ENCODE results near the gene EGFL7. TPM values are rescaled to one million over a fixed set of nuclear protein-coding genes. Genes with fewer than 3 reads are reported as not detected.

The EGFL7 gene
- total and polyA plus RNA-seq, 2 of the 13 experiments (the other 11 are each of a cell fraction or from before 2014, with no cell fraction given), result 0.20 to 5.1 TPM

DNA sequence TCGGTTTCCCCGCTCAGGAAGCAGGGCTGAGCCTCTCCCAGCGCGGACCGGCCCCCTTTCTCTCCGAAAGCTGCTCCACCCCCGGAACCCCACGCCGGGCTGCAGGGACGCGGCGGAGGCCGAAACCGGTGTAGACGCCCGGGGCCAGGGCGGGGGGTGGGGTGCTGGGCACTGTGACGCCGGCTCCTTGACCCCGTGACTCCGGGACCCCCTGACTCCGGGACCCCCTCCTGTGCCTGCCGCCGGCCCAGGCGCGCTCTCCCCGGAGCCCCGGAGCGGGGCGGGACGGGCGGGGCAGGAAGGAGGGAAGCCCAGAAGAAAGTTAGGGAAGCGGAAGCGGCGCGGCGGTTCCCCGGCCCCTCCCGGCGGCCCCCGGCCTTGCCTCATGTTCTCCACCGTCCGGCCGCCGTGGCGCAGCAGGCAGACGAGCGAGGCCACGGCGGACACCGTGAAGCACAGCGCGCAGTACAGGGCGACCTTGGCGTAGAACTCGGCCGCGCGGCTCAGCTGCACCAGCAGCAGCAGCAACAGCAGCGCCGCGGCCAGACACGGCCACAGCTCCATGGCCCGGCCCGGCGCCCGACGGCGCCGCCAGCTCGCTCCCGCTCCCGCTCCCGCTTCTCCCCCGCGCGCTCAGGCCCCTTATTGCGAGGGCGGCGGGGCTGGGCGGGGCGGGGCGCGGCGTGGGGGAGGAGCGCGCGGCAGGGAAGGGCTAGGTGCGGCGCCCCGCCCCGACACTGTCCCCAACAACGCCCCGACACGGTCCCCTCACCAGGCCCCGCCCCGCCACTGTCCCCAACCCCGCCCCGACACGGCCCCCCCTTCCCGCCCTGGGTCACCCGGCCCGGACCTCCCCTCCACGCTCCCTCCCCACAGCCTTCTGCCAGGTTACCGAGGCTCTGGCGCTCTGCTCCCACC lies 24.3 kb downstream of the EGFL7 start, which contains the start of gene AGPAT2 (continued):
- 0 out of 2 replicates have a peak, but pooled peaks have one; percentile 35 for TF ChIP-seq MXD3 (CRISPR knock-in tag; IDR thresholded peaks at IDR 0.05)
- TF ChIP-seq, protein P1, sequence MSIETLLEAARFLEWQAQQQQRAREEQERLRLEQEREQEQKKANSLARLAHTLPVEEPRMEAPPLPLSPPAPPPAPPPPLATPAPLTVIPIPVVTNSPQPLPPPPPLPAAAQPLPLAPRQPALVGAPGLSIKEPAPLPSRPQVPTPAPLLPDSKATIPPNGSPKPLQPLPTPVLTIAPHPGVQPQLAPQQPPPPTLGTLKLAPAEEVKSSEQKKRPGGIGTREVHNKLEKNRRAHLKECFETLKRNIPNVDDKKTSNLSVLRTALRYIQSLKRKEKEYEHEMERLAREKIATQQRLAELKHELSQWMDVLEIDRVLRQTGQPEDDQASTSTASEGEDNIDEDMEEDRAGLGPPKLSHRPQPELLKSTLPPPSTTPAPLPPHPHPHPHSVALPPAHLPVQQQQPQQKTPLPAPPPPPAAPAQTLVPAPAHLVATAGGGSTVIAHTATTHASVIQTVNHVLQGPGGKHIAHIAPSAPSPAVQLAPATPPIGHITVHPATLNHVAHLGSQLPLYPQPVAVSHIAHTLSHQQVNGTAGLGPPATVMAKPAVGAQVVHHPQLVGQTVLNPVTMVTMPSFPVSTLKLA (IDR thresholded peaks at IDR 0.05), result no peak
- peak; percentile 67 for TF ChIP-seq BCL6 (CRISPR knock-in tag; IDR thresholded peaks at IDR 0.05)
- 0 out of 2 replicates have a peak, but pooled peaks have one; percentile 57 for TF ChIP-seq ZSCAN29 (CRISPR knock-in tag; conservative IDR thresholded peaks at IDR 0.05)
- no peak for TF ChIP-seq DDIT3 (CRISPR knock-in tag; IDR thresholded peaks at IDR 0.05)

- H2AFZ ChIP-seq (ENCODE audit: low read length), result no peak overlapping the region
- 0% methylated on average over 3 of the region's 37 CpGs for WGBS (ENCODE audit: low lambda C conversion rate)
- BruUV-seq (replicated peaks), result no TSS peak
- peak overlapping the region; percentile 7; the same call in 1 of the 2 replicates for H3K4me2 ChIP-seq (ENCODE audit: low read depth, low read length)
- in situ Hi-C loops (cut with HindIII; ENCODE audit: extremely low pct_ligation_motif_present, low pct_unique_long_range_greater_than_20kb), result no loop called here
- no peak for ATAC-seq
- H4K20me1 ChIP-seq (ENCODE audit: insufficient read depth, low read length), result no peaks in the 10 kb centered on the region
- no peak overlapping the region for H3K27ac ChIP-seq (ENCODE audit: extremely low read length, insufficient read depth, low read length)
- peaks cover 50% of the 10 kb centered on the region for H3K4me1 ChIP-seq (ENCODE audit: insufficient read depth, low read length)
- CTCF ChIA-PET (ENCODE audit: low intra/inter-chr PET ratio, low total read pairs), result no interaction called here
- peaks cover 21 to 69% of the 10 kb centered on the region in 2 experiments for H3K27me3 ChIP-seq (ENCODE audit: control insufficient read depth in 1 of 2, insufficient read depth in 2 of 2, low read length in 2 of 2)
- POLR2A ChIA-PET, result interaction anchor here (1.6 kb wide), 1 partner anchor 10 kb away, joined by 4 read pairs; no protein-coding TSS in a partner anchor
- H3K9me3 ChIP-seq (ENCODE audit: low read length), result no peaks in the 10 kb centered on the region
- no peaks in the 10 kb centered on the region for H3K36me3 ChIP-seq (replicated peaks in 1 of 2; ENCODE audit: control insufficient read depth in 1 of 2, insufficient read depth in 2 of 2, low read length in 2 of 2)
- H3K79me2 ChIP-seq (ENCODE audit: insufficient read depth, low read length), result no peaks in the 10 kb centered on the region
- no peak overlapping the region for H3K9ac ChIP-seq (ENCODE audit: insufficient read depth, low read depth, low read length)
- no peak for DNase-seq (ENCODE audit: low spot score)
- intact Hi-C loops (cut with micrococcal nuclease; ENCODE audit: unreplicated experiment), result no loop called here
- H3K4me3 ChIP-seq (replicated peaks in 1 of 3; ENCODE audit: insufficient read depth in 1 of 3, low read depth in 2 of 3, low read length in 3 of 3), result no peak overlapping the region; a peak in 1 of 6 replicates
- no peak for FAIRE-seq
- TF ChIP-seq, protein P2, sequence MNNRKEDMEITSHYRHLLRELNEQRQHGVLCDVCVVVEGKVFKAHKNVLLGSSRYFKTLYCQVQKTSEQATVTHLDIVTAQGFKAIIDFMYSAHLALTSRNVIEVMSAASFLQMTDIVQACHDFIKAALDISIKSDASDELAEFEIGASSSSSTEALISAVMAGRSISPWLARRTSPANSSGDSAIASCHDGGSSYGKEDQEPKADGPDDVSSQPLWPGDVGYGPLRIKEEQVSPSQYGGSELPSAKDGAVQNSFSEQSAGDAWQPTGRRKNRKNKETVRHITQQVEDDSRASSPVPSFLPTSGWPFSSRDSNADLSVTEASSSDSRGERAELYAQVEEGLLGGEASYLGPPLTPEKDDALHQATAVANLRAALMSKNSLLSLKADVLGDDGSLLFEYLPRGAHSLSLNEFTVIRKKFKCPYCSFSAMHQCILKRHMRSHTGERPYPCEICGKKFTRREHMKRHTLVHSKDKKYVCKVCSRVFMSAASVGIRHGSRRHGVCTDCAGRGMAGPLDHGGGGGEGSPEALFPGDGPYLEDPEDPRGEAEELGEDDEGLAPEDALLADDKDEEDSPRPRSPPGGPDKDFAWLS (CRISPR knock-in tag; IDR thresholded peaks at IDR 0.05; ENCODE audit: borderline replicate concordance), result no peak
- TF ChIP-seq HNRNPL (IDR thresholded peaks at IDR 0.05; ENCODE audit: low read depth, low read length) (0 out of 2 replicates have a peak, but pooled peaks have one; percentile 46), SAP130 (CRISPR knock-in tag; IDR thresholded peaks at IDR 0.05; ENCODE audit: low read depth) (peak; percentile 15; the same call in 1 of the 2 replicates), TBX2 (CRISPR knock-in tag; IDR thresholded peaks at IDR 0.05; ENCODE audit: borderline replicate concordance) (0 out of 2 replicates have a peak, but pooled peaks have one; percentile 21), SRSF4 (IDR thresholded peaks at IDR 0.05; ENCODE audit: low read depth, low read length, poor library complexity, severe bottlenecking) (no peak), MED1 (CRISPR knock-in tag; IDR thresholded peaks at IDR 0.05) (no peak), CSRNP1 (CRISPR knock-in tag; IDR thresholded peaks at IDR 0.05) (no peak), FOSL2 (CRISPR knock-in tag; IDR thresholded peaks at IDR 0.05) (no peak), ETV5 (CRISPR knock-in tag; IDR thresholded peaks at IDR 0.05; ENCODE audit: borderline replicate concordance) (no peak), RBAK (CRISPR knock-in tag; IDR thresholded peaks at IDR 0.05) (no peak), ZNF30 (CRISPR knock-in tag; IDR thresholded peaks at IDR 0.05) (no peak)
Observed at GRCh38 chr9:136687721-136688223, 25.1 kb downstream of the EGFL7 start.

Measured in HepG2 (cell line).